Activated CD8-positive, alpha-beta T cell treated with anti-CD3 and anti-CD28 coated beads for 36 hours (primary cell): ENCODE data around the gene ADH7. TPM values are rescaled to one million over a fixed set of nuclear protein-coding genes. Genes with fewer than 3 reads are reported as not detected.

ENCODE experiments used
- ATAC-seq: fragments of 200-7000 bp; cut with Tn5 transposase; one replicate; pipeline ENCODE4 v1.10.0; 2021; ENCODE audit warnings: mild to moderate bottlenecking, moderate library complexity
- CTCF ChIA-PET: fragments of 350-600 bp; sonication (Branson Sonifier 250); formaldehyde crosslinking; loops from one replicate; lab custom pipeline; 2021; ENCODE audit warnings: antibody characterized with exemption; lab: Charles Lee
- POLR2A ChIA-PET: fragments of 350-600 bp; sonication (Branson Sonifier 250); formaldehyde crosslinking; loops from one replicate; lab custom pipeline; 2021; ENCODE audit warnings: antibody characterized with exemption; lab: Charles Lee
- DNase-seq: peaks from one replicate; pipeline ENCODE4 v3.0.0-alpha.2; 2020
- H3K27ac Mint-ChIP-seq: one replicate; pipeline ENCODE4 v1.8.0; 2021; ENCODE audit warnings: mild to moderate bottlenecking, mixed read lengths
- H3K27me3 Mint-ChIP-seq: one replicate; pipeline ENCODE4 v1.8.0; 2021; ENCODE audit warnings: mixed read lengths
- H3K36me3 Mint-ChIP-seq: one replicate; pipeline ENCODE4 v1.8.0; 2021; ENCODE audit warnings: low read depth, mixed read lengths
- H3K4me1 Mint-ChIP-seq: one replicate; pipeline ENCODE4 v1.8.0; 2021; ENCODE audit warnings: low read depth, mixed read lengths
- H3K4me3 Mint-ChIP-seq: one replicate; pipeline ENCODE4 v1.8.0; 2021; ENCODE audit warnings: mild to moderate bottlenecking, moderate library complexity, mixed read lengths
- H3K9me3 Mint-ChIP-seq: one replicate; pipeline ENCODE4 v1.8.0; 2021; ENCODE audit warnings: mixed read lengths
- intact Hi-C: fragments of 100-400 bp; cut with micrococcal nuclease; formaldehyde crosslinking; loops from one replicate; pipeline ENCODE4 v1.10.0; 2022
- total RNA-seq, 2 experiments: library from RNA; stranded (reverse); gene quantifications; one replicate each; pipeline ENCODE4 v1.2.3, GENCODE V29; 2021
- TF ChIP-seq, protein P1 (sequence below): fragments of 200-600 bp; IDR thresholded peaks from one replicate; pipeline ENCODE4 v1.8.0; 2022; ENCODE audit warnings: antibody characterized with exemption, mild to moderate bottlenecking

ADH7 gene
- total RNA-seq: not detected

DNA sequence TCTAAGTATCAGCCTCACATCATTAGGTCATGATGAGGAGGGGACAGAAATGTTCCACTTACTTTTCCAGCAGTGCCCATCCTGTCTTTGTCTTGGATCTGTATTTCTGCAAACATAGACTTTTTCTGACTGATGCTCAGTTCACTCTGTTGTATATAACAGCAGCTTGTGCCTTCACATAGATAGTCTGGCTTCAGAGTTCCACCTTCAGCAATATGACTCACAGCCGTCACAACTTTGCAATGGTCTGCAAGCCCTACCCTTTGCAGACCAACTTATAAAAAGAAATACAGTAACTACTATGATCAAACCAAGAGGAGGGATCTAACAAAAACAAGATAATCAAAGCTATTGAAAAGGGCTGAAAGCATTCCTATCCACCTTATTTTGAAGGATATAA lies at the start of gene ADH7:
Gene ADH7 (minus strand): TSS at position 189 of the 400 bp plus-strand sequence. CDS start 109 bp downstream, at position 80.
- TF ChIP-seq, protein P1, sequence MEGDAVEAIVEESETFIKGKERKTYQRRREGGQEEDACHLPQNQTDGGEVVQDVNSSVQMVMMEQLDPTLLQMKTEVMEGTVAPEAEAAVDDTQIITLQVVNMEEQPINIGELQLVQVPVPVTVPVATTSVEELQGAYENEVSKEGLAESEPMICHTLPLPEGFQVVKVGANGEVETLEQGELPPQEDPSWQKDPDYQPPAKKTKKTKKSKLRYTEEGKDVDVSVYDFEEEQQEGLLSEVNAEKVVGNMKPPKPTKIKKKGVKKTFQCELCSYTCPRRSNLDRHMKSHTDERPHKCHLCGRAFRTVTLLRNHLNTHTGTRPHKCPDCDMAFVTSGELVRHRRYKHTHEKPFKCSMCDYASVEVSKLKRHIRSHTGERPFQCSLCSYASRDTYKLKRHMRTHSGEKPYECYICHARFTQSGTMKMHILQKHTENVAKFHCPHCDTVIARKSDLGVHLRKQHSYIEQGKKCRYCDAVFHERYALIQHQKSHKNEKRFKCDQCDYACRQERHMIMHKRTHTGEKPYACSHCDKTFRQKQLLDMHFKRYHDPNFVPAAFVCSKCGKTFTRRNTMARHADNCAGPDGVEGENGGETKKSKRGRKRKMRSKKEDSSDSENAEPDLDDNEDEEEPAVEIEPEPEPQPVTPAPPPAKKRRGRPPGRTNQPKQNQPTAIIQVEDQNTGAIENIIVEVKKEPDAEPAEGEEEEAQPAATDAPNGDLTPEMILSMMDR: no peak
- Mint-ChIP-seq H3K36me3 (no peaks in the 10 kb centered on the region), H3K27me3 (peaks cover 8% of the 10 kb centered on the region), H3K9me3 (no peaks in the 10 kb centered on the region), H3K4me1 (no peaks in the 10 kb centered on the region), H3K27ac (no peak within 1 kb of the TSS), H3K4me3 (no peak within 1 kb of the TSS)
- CTCF ChIA-PET: interaction anchor here (0.6 kb wide), 1 partner anchor 16 kb away, joined by 3 read pairs; no protein-coding TSS in a partner anchor
- DNase-seq (no peak), ATAC-seq (no peak)
- intact Hi-C loops: no loop called here
- POLR2A ChIA-PET: no interaction called here

DNA sequence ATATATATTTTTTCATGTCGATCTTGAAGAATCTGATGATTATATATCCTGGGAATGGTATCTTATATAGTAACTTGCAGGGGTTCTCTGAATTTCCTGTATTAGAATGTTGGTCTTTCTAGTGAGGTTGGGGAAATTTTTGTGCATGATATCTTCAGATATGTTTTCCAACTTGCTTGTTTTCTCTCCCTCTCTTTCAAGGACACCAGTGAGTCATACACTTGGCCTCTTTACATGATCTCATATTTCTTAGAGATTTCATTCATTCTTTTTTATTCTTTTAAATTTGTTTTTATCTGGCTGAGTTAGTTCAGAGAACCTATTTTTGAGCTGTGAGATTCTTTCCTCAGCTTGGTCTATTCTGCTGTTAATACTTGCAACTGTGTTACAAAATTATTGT lies 48.5 kb upstream of the ADH7 start:
- POLR2A ChIA-PET: no interaction called here
- H3K4me3 Mint-ChIP-seq: no peak overlapping the region
- DNase-seq (no peak), ATAC-seq (no peak)
- H3K27me3 Mint-ChIP-seq: peaks cover 2% of the 10 kb centered on the region
- no peaks in the 10 kb centered on the region for H3K4me1 Mint-ChIP-seq
- no peak overlapping the region for H3K27ac Mint-ChIP-seq
- peaks cover 28% of the 10 kb centered on the region for H3K9me3 Mint-ChIP-seq
- CTCF ChIA-PET: interaction anchor here (1.3 kb wide), 2 partner anchors 20 to 21 kb away, joined by 3 to 7 read pairs; no protein-coding TSS in a partner anchor
- peaks cover 7% of the 10 kb centered on the region for H3K36me3 Mint-ChIP-seq
- intact Hi-C loops: no loop called here
- TF ChIP-seq, protein P1: no peak

DNA sequence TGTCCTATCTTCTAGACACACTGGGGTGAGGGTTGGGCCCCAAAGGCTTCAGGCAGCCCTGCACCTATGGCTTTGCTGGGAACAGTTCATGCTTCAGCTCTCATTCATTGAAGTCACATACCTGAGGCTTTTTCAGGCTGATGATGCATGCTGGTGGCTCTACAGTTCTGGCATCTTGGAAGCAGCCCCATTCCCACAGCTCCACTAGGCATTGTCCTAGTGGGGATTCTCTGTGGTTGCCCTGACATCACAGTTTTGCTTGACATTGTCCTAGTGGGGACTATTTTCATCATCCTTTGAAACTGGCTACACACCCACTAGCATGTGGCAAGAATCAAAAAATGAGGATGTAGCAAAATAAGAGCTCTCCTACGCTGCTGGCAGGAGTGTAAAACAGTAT lies 38.0 kb upstream of the ADH7 start:
- no peak for DNase-seq
- TF ChIP-seq, protein P1: no peak
- no peak overlapping the region for H3K27ac Mint-ChIP-seq
- peaks cover 2% of the 10 kb centered on the region for H3K27me3 Mint-ChIP-seq
- intact Hi-C loops: no loop called here
- no peaks in the 10 kb centered on the region for H3K4me1 Mint-ChIP-seq
- H3K4me3 Mint-ChIP-seq: no peak overlapping the region
- ChIA-PET POLR2A (no interaction called here), CTCF (interaction anchor here (5.0 kb wide), 1 partner anchor 10 kb away, joined by 30 read pairs; no protein-coding TSS in a partner anchor)
- no peaks in the 10 kb centered on the region for H3K36me3 Mint-ChIP-seq
- H3K9me3 Mint-ChIP-seq: no peaks in the 10 kb centered on the region
- ATAC-seq: no peak

DNA sequence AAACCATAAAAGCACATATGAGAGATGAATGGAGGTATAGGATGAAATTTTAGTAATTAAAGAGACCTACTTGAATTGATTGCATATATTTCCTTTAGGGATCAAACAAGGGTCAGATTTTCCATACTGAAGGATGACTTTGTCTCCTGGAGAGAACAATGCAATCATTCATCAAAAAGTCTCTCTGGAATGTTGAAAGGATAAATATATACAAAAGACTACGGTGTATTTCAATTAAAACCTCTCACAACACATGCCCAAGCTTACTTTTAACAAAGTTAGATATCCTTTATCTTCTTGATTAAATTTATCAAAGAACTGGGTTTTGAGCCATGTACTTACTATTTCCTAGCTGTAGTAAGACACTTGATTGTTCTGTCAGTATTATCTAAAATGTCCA lies 36.8 kb upstream of the ADH7 start:
- ChIA-PET CTCF (interaction anchor here (1.3 to 5.0 kb wide), 2 partner anchors 8 to 17 kb away, joined by 3 to 30 read pairs; no protein-coding TSS in a partner anchor), POLR2A (no interaction called here)
- H3K4me3 Mint-ChIP-seq: no peak overlapping the region

DNA sequence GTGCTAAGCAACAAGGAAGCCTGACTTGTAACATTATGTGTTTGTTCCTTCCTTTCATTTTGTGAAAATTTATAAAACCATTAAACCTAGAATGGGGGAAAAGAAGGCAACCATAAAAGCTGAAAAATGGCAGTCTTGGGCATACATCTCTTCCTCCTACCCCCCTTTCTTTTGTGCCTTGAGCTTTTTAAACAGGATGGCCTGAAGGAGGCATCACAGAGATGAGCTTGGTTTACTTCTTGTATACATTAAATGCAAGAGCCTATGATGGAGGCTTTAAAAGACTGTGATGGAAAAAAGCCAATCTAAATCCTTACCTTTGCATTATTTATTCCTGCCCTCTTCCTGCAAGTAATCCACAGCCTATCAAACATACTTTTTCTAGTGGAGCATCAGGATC lies 36.2 kb upstream of the ADH7 start:
- DNase-seq: no peak
- ChIA-PET CTCF (interaction anchor here (1.3 to 5.0 kb wide), 2 partner anchors 8 to 17 kb away, joined by 3 to 30 read pairs; no protein-coding TSS in a partner anchor), POLR2A (no interaction called here)
- ATAC-seq: no peak
- intact Hi-C loops: no loop called here
- Mint-ChIP-seq H3K36me3 (no peaks in the 10 kb centered on the region), H3K27me3 (peaks cover 5% of the 10 kb centered on the region), H3K9me3 (no peaks in the 10 kb centered on the region), H3K4me3 (no peak overlapping the region), H3K27ac (no peak overlapping the region), H3K4me1 (no peaks in the 10 kb centered on the region)
- TF ChIP-seq, protein P1: no peak

More for the DNA sequence above, 36.8 kb upstream of the ADH7 start:
- intact Hi-C loops: no loop called here
- Mint-ChIP-seq H3K27me3 (peaks cover 4% of the 10 kb centered on the region), H3K9me3 (no peaks in the 10 kb centered on the region), H3K36me3 (no peaks in the 10 kb centered on the region), H3K27ac (no peak overlapping the region), H3K4me1 (no peaks in the 10 kb centered on the region)
- ATAC-seq (no peak), DNase-seq (no peak)
- TF ChIP-seq, protein P1: no peak
